K562 (cell line): ENCODE data around the gene MTF1.

ENCODE experiments used
- ATF4 ChIP-seq: fragments of 450-650 bp; formaldehyde crosslinking; IDR thresholded peaks from 2 replicates; pipeline ENCODE4 v1.4.0; 2022; ENCODE audit warnings: mild to moderate bottlenecking, moderate library complexity
- CTCF ChIP-seq, 3 experiments: IDR thresholded peaks in 2 of 3; conservative IDR thresholded peaks in 1 of 3; 2 replicates each; pipeline ENCODE4 v1.5.1; 2011 to 2012; ENCODE audit warnings: low read length in 3 of 3, mild to moderate bottlenecking in 3 of 3, control low read depth in 2 of 3, improper control_type of control experiment in 1 of 3, inconsistent platforms in 1 of 3, low read depth in 1 of 3, mixed read lengths in 1 of 3, moderate library complexity in 1 of 3; ENCODE audit not compliant: insufficient read depth in 2 of 3
- LARP7 ChIP-seq: fragments of 450-650 bp; IDR thresholded peaks from 2 replicates; pipeline ENCODE4 v1.6.1; 2016
- MLLT1 ChIP-seq, 2 experiments: fragments of 450-650 bp; IDR thresholded peaks; 2 replicates each; pipeline ENCODE4 v1.6.1; 2016
- MYC ChIP-seq, 2 experiments: fragments of 250-450 bp in 1 of 2; sonication (Bioruptor Pico) in 1 of 2; IDR thresholded peaks; 2 replicates each; pipeline versions ENCODE4 v1.5.1 to v1.6.1; 2012 to 2021; ENCODE audit warnings: low read depth in 2 of 2, borderline replicate concordance in 1 of 2, improper control_type of control experiment in 1 of 2, low read length in 1 of 2, mild to moderate bottlenecking in 1 of 2, moderate library complexity in 1 of 2
- POLR2A ChIP-seq: fragments of 450-650 bp; conservative IDR thresholded peaks from 2 replicates; pipeline ENCODE4 v1.6.1; 2016
- SMC3 ChIP-seq: conservative IDR thresholded peaks from 2 replicates; pipeline ENCODE4 v1.6.1; 2011; ENCODE audit warnings: low read depth, low read length, improper control_type of control experiment; ENCODE audit not compliant: insufficient read depth
- SP1 ChIP-seq: sonication (generic); formaldehyde crosslinking; IDR thresholded peaks from 2 replicates; pipeline ENCODE4 v1.8.1; 2022; ENCODE audit warnings: mild to moderate bottlenecking, missing genetic modification reagents
- TCFL5 ChIP-seq: fragments of 250-450 bp; sonication (Bioruptor Pico); conservative IDR thresholded peaks from 2 replicates; pipeline ENCODE4 v1.6.1; 2021; ENCODE audit warnings: mild to moderate bottlenecking, moderate library complexity, matching md5 sums
- ZNF140 ChIP-seq: fragments of 250-450 bp; sonication (Bioruptor Pico); IDR thresholded peaks from 2 replicates; pipeline ENCODE4 v1.8.0; 2021; ENCODE audit warnings: moderate library complexity, mild to moderate bottlenecking, inconsistent platforms

GRCh38 chr1:37764414-37764825 is 95.0 kb downstream of the MTF1 start:
- TF ChIP-seq LARP7 (no peak), MYC (IDR thresholded peaks at IDR 0.05; ENCODE audit: low read depth, low read length) (no peak), MYC (CRISPR knock-in tag; IDR thresholded peaks at IDR 0.05; ENCODE audit: borderline replicate concordance, low read depth) (no peak), CTCF (IDR thresholded peaks at IDR 0.05 in 2 of 3, conservative IDR thresholded peaks at IDR 0.05 in 1 of 3; ENCODE audit: insufficient read depth in 2 of 3, low read depth in 1 of 3, low read length in 3 of 3) (no peak), SP1 (CRISPR knock-in tag) (peak; percentile 44; the same call in 1 of the 2 replicates), SMC3 (0 out of 2 replicates have a peak, but pooled peaks have one; percentile 1), MLLT1 (IDR thresholded peaks at IDR 0.05) (no peak), ZNF140 (CRISPR knock-in tag) (no peak), ATF4 (CRISPR knock-in tag) (no peak), TCFL5 (no peak), POLR2A (no peak)
